Keratinocyte (primary cell): ENCODE results near the gene SMAD3. TPM values are rescaled to one million over a fixed set of nuclear protein-coding genes. Genes with fewer than 3 reads are reported as not detected.

ENCODE experiments used
- DNase-seq: peaks from one replicate; pipeline ENCODE4 v3.0.0-alpha.2; 2011; ENCODE audit warnings: low read depth, missing footprints, low spot score
- FAIRE-seq: peaks from 2 replicates; lab custom pipeline; 2011; peaks lifted over from hg19 to GRCh38; lab: Jason Lieb, UNC
- H2AFZ ChIP-seq: 2 replicates; pipeline ENCODE4 v1.6.0; 2012; ENCODE audit warnings: low read length, control low read depth, inconsistent platforms; ENCODE audit not compliant: control insufficient read depth
- H3K27ac ChIP-seq: 2 replicates; pipeline ENCODE4 v1.5.1; 2011; ENCODE audit warnings: low read length; ENCODE audit not compliant: control insufficient read depth, insufficient read depth
- H3K27me3 ChIP-seq: 3 replicates; pipeline ENCODE4 v1.6.0; 2011; ENCODE audit warnings: low read length; ENCODE audit not compliant: control insufficient read depth, insufficient read depth; ENCODE audit errors: extremely low read depth
- H3K36me3 ChIP-seq, 2 experiments: 2 replicates in 1 of 2; 3 replicates in 1 of 2; pipeline ENCODE4 v1.5.1; 2011; ENCODE audit warnings: low read length in 2 of 2, mild to moderate bottlenecking in 1 of 2; ENCODE audit not compliant: control insufficient read depth in 2 of 2, insufficient read depth in 2 of 2; ENCODE audit errors: extremely low read depth in 1 of 2
- H3K4me1 ChIP-seq: 3 replicates; pipeline ENCODE4 v1.5.1; 2011; ENCODE audit warnings: low read length; ENCODE audit not compliant: control insufficient read depth, insufficient read depth; ENCODE audit errors: extremely low read depth
- H3K4me2 ChIP-seq: 3 replicates; pipeline ENCODE4 v1.6.0; 2011; ENCODE audit warnings: low read depth, low read length; ENCODE audit not compliant: control insufficient read depth, insufficient read depth; ENCODE audit errors: extremely low read depth
- H3K4me3 ChIP-seq, 3 experiments: fragments of 200-600 bp in 1 of 3; sonication (generic) in 1 of 3; 2 replicates in 2 of 3; 3 replicates in 1 of 3; pipeline ENCODE4 v1.5.1; 2011 to 2016; ENCODE audit warnings: low read length in 3 of 3, mild to moderate bottlenecking in 3 of 3, control low read depth in 2 of 3, inconsistent platforms in 1 of 3, low read depth in 1 of 3, mixed read lengths in 1 of 3, mixed run types in 1 of 3, moderate library complexity in 1 of 3; ENCODE audit not compliant: control insufficient read depth in 2 of 3, insufficient read depth in 2 of 3; ENCODE audit errors: extremely low read depth in 1 of 3
- H3K79me2 ChIP-seq: 2 replicates; pipeline ENCODE4 v1.6.0; 2012; ENCODE audit warnings: low read length; ENCODE audit not compliant: control insufficient read depth, insufficient read depth
- H3K9ac ChIP-seq: 3 replicates; pipeline ENCODE4 v1.6.0; 2011; ENCODE audit warnings: low read length; ENCODE audit not compliant: control insufficient read depth, insufficient read depth; ENCODE audit errors: extremely low read depth
- H3K9me1 ChIP-seq: 3 replicates; pipeline ENCODE4 v1.6.0; 2011; ENCODE audit warnings: low read length; ENCODE audit not compliant: control insufficient read depth, insufficient read depth; ENCODE audit errors: extremely low read depth
- H3K9me3 ChIP-seq: 2 replicates; pipeline ENCODE4 v1.5.1; 2012; ENCODE audit warnings: low read depth, low read length; ENCODE audit not compliant: control insufficient read depth
- H4K20me1 ChIP-seq: 3 replicates; pipeline ENCODE4 v1.6.0; 2011; ENCODE audit warnings: low read length; ENCODE audit not compliant: control insufficient read depth, insufficient read depth; ENCODE audit errors: extremely low read depth
- EZH2 ChIP-seq: IDR thresholded peaks from one replicate; pipeline ENCODE4 v1.6.1; 2012; ENCODE audit warnings: inconsistent platforms, mild to moderate bottlenecking, low read length, moderate library complexity
- dilution Hi-C: fragments of 300-500 bp; cut with MboI; formaldehyde crosslinking; loops from one replicate; pipeline ENCODE4 v1.7.0; 2020; ENCODE audit warnings: low sequenced_read_pairs; ENCODE audit not compliant: extremely low pct_ligation_motif_present
- polyA plus RNA-seq, 5 experiments: library from polyadenylated mRNA; depleted of rRNA in 3 of 5; stranded (reverse) in 3 of 5; stranded (forward) in 1 of 5; unstranded in 1 of 5; fragments of >200 nt; gene quantifications; 1 replicate in 1 of 5; 2 replicates in 3 of 5; 3 replicates in 1 of 5; pipeline versions ENCODE4 v1.2.1 to v1.2.3, GENCODE V29; 2011 to 2012; ENCODE audit warnings: missing spikeins in 2 of 5, low read depth in 1 of 5, low replicate concordance in 1 of 5
- TF ChIP-seq, protein P1 (sequence below), 3 experiments: IDR thresholded peaks in 1 of 3; conservative IDR thresholded peaks in 1 of 3; optimal IDR thresholded peaks in 1 of 3; 2 replicates in 2 of 3; 3 replicates in 1 of 3; pipeline versions ENCODE3 to v1.5.1; 2011; ENCODE audit warnings: low read length in 3 of 3, mild to moderate bottlenecking in 3 of 3, moderate library complexity in 2 of 3, control low read depth in 1 of 3, inconsistent platforms in 1 of 3; ENCODE audit not compliant: insufficient read depth in 2 of 3; ENCODE audit errors: extremely low read depth in 1 of 3

Gene SMAD3
- polyA plus RNA-seq, 1 donor (not counting 4 experiments of a cell fraction or from before 2014, with no cell fraction given) = 33.7 TPM

DNA sequence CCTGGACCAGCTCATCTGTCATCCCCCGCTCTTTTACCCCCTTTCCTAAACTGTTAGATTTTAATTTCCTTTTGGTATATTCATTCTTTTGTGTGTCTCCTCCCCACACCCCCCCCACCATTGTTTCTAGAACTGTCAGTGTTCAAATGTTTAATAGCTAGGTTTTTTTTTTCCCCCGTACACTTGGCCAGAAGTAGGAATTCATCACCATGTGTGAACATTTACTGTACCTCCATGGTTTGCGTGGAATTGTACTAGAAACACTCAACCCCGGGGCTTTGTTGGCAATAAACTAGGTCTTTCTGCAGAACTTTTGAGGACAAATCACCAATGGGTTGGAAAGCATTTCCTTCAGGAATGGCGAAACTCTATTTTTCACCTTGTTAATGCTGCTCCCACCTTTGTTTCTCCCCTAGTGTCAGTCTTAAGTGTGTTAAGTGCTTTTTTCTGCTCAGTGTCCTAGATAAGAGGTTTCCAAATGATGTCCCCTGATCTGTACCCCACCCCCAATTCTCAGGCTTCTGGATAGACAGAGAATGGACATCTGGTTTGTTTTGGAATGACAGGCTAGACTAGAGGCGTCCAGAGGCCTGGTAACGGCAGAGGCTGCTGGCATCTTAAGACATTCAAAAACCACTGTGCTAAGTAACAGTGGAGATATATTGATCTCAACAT lies 76.8 kb downstream of the SMAD3 start:
- Histone ChIP-seq H4K20me1 (no peaks in the 10 kb centered on the region), H3K27ac (peak overlapping the region; percentile 48), H3K4me1 (peaks cover 73% of the 10 kb centered on the region), H3K4me3 (no peak overlapping the region), H3K4me2 (peak overlapping the region; percentile 45), H2AFZ (no peak overlapping the region), H3K79me2 (peaks cover 84% of the 10 kb centered on the region), H3K9ac (peak overlapping the region; percentile 7), H3K9me3 (no peaks in the 10 kb centered on the region), H3K36me3 (peaks cover 0 to 3% of the 10 kb centered on the region in 2 experiments), H3K9me1 (peaks cover 4% of the 10 kb centered on the region), H3K27me3 (no peaks in the 10 kb centered on the region)
- FAIRE-seq (no peak), DNase-seq (no peak)
- no peak for TF ChIP-seq EZH2
- TF ChIP-seq, protein P1, sequence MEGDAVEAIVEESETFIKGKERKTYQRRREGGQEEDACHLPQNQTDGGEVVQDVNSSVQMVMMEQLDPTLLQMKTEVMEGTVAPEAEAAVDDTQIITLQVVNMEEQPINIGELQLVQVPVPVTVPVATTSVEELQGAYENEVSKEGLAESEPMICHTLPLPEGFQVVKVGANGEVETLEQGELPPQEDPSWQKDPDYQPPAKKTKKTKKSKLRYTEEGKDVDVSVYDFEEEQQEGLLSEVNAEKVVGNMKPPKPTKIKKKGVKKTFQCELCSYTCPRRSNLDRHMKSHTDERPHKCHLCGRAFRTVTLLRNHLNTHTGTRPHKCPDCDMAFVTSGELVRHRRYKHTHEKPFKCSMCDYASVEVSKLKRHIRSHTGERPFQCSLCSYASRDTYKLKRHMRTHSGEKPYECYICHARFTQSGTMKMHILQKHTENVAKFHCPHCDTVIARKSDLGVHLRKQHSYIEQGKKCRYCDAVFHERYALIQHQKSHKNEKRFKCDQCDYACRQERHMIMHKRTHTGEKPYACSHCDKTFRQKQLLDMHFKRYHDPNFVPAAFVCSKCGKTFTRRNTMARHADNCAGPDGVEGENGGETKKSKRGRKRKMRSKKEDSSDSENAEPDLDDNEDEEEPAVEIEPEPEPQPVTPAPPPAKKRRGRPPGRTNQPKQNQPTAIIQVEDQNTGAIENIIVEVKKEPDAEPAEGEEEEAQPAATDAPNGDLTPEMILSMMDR (optimal IDR thresholded peaks at IDR 0.05 in 1 of 3, IDR thresholded peaks at IDR 0.05 in 1 of 3, conservative IDR thresholded peaks at IDR 0.05 in 1 of 3; ENCODE audit: extremely low read depth in 1 of 3, insufficient read depth in 2 of 3, low read length in 3 of 3) = no peak
- dilution Hi-C loops = no loop called here

DNA sequence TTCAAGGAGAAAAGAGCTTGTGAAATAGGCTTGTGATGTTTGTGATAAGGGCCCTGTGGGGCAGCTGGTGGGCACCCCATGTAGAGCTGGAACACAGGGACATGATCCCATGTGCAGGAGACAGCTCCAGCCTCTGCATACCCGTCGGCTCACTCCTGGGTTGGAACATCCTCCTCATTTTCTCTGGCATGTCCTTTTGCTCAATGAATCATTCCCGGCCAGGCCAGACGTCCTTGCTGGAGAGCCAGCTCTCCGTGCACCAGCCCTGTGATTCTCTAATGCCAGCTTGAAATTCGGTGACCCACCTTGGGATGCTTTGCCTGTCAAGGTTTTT lies 77.3 kb downstream of the SMAD3 start:
- peaks cover 4% of the 10 kb centered on the region for H3K9me1 ChIP-seq
- H3K9me3 ChIP-seq = no peaks in the 10 kb centered on the region
- H4K20me1 ChIP-seq = no peaks in the 10 kb centered on the region
- FAIRE-seq (peak; percentile 62), DNase-seq (no peak)
- peak overlapping the region; percentile 7 for H3K9ac ChIP-seq
- H3K79me2 ChIP-seq = peaks cover 83% of the 10 kb centered on the region
- peak overlapping the region; percentile 48 for H3K27ac ChIP-seq
- no peak overlapping the region for H2AFZ ChIP-seq
- H3K36me3 ChIP-seq = peaks cover 0 to 3% of the 10 kb centered on the region in 2 experiments
- H3K4me3 ChIP-seq = no peak overlapping the region
- no peaks in the 10 kb centered on the region for H3K27me3 ChIP-seq
- peaks cover 73% of the 10 kb centered on the region for H3K4me1 ChIP-seq
- no peak for TF ChIP-seq EZH2
- TF ChIP-seq, protein P1 (optimal IDR thresholded peaks at IDR 0.05 in 1 of 3, IDR thresholded peaks at IDR 0.05 in 1 of 3, conservative IDR thresholded peaks at IDR 0.05 in 1 of 3; ENCODE audit: extremely low read depth in 1 of 3, insufficient read depth in 2 of 3, low read length in 3 of 3) = no peak
- dilution Hi-C loops = no loop called here
- peak overlapping the region; percentile 45 for H3K4me2 ChIP-seq
